Measurements from ENCODE around the gene IL17RD.

DNA sequence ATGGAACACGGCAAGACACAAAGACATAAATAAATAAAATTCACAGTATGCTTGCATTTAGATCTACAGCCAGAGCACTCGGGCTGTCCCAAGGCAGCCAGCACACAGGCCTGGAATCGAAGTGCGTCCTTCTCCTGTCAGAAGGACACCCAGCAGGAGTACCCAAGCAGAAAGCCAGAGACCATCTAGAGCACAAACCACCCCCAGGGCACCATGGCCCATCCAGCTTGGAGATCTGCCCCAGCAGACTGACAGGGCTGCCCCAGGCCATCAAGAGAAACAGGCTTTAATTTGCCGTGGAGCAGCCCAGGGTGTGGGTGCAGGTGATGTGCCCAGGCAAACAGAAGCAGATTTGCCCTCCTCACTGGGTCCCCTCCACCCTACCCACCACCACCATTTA, 112.5 kb downstream of the IL17RD start:
- TF ChIP-seq GATA2 (IDR thresholded peaks at IDR 0.05; ENCODE audit: low read depth, low read length), result no peak
- no peak for TF ChIP-seq GATA3 (IDR thresholded peaks at IDR 0.05; ENCODE audit: low read depth, low read length)
